ENCODE data around the gene POLE4. TPM values are rescaled to one million over a fixed set of nuclear protein-coding genes. Genes with fewer than 3 reads are reported as not detected.

POLE4 gene
- total and polyA plus RNA-seq, 3 donors from 2014 or later = 28.0 to 66.1 (median 37.8) TPM

DNA sequence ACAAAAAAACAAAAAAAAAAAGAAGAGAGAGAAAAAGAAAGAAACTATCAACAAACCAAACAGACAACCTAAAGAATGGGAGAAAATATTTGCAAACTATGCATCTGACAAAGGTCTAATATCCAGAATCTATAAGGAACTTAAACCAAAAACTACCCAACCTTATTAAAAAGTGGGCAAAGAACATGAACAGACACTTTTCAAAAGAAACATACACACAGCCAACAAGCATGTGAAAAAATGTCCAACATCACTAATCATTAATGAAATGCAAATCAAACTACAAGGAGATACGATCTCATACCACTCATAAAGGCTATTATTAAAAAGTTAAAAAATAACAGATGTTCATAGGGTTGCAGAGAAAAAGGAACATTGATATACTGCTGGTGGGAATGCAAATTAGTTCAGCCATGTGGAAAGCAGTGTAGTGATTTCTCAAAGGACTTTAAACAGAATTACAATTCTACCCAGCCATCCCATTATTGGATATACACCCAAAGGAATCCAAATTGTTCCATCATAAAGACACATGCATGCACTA lies 7.2 kb upstream of the POLE4 start:
- Histone ChIP-seq H3K36me3 (ENCODE audit: low read depth, missing control alignments) (no peaks in the 10 kb centered on the region), H3K27ac (no peak overlapping the region), H3K4me3 (no peak overlapping the region), H3K9me3 (no peaks in the 10 kb centered on the region), H3K4me1 (no peaks in the 10 kb centered on the region), H3K27me3 (no peaks in the 10 kb centered on the region)
- TF ChIP-seq, protein P1, sequence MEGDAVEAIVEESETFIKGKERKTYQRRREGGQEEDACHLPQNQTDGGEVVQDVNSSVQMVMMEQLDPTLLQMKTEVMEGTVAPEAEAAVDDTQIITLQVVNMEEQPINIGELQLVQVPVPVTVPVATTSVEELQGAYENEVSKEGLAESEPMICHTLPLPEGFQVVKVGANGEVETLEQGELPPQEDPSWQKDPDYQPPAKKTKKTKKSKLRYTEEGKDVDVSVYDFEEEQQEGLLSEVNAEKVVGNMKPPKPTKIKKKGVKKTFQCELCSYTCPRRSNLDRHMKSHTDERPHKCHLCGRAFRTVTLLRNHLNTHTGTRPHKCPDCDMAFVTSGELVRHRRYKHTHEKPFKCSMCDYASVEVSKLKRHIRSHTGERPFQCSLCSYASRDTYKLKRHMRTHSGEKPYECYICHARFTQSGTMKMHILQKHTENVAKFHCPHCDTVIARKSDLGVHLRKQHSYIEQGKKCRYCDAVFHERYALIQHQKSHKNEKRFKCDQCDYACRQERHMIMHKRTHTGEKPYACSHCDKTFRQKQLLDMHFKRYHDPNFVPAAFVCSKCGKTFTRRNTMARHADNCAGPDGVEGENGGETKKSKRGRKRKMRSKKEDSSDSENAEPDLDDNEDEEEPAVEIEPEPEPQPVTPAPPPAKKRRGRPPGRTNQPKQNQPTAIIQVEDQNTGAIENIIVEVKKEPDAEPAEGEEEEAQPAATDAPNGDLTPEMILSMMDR (IDR thresholded peaks at IDR 0.05) = no peak
- no peak for TF ChIP-seq POLR2A (IDR thresholded peaks at IDR 0.05)
- DNase-seq = no peak
- intact Hi-C loops (cut with DNase I; ENCODE audit: low total_unique reads) = no loop called here
- WGBS, 2 donors = 86% methylated on average over 1 of the region's 1 CpG

DNA sequence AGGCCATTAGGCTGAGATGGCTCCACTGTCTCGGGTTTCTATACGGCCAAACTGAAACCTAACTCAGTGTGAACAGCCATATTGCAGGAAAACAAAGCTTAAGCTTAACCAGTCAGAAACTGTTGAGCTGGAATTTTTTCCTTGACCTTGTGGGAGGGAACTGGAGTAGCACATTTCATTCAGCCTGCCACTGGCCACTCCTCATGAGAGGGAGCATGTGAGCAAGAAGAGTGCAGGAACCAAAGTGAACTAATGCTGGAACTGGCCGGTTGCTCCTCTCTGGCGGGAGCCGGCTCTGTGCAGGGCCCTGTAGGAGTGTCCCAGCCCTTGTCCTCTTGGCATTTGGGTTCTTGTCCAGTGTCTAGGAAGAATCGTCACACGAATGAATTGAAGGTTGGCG lies 5.9 kb upstream of the POLE4 start:
- Histone ChIP-seq H3K9me3 (no peaks in the 10 kb centered on the region), H3K27me3 (no peaks in the 10 kb centered on the region), H3K36me3 (ENCODE audit: low read depth, missing control alignments) (no peaks in the 10 kb centered on the region), H3K4me1 (peaks cover under 1% of the 10 kb centered on the region), H3K27ac (no peak overlapping the region), H3K4me3 (no peak overlapping the region)
- TF ChIP-seq POLR2A (IDR thresholded peaks at IDR 0.05) = no peak
- TF ChIP-seq, protein P1 (IDR thresholded peaks at IDR 0.05) = no peak
- 91 to 96% methylated on average over 8 of the region's 8 CpGs for WGBS, 2 donors
- no peak for DNase-seq
- intact Hi-C loops (cut with DNase I; ENCODE audit: low total_unique reads) = no loop called here

DNA sequence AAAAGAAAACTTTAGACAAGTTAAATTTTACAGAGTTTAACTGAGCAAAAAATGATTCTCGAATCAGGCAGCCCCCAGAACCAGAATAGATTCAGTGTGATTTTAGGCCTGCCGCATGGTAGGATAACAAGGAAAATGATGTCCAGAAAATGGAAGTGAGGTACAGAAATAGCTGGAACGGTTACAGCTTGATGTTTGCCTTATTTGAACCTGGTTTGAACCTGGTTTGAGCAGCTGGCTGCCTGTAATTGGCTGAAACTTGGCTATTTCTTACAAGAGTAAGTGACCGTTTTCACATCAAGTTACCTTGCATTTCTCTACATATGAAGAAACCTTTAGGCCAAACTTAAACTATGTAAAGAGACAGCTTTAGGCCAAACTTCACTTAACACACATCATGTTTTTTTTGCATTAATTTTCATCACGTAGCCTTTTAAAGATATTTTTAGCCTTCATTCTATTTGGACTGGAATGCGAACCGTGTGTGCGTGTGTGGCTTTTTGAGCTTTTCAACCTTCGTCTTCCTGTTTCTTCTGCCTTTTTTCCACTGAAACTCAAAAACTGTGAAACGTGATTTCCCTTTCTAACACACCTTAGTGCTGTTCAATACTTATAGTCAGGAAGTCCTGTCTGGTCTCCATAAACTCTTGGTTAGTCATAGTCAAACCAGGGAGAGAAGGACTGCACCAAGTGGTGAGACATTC lies 4.5 kb upstream of the POLE4 start:
- 87 to 88% methylated on average over 10 of the region's 10 CpGs for WGBS, 2 donors
- no peaks in the 10 kb centered on the region for H3K9me3 ChIP-seq

DNA sequence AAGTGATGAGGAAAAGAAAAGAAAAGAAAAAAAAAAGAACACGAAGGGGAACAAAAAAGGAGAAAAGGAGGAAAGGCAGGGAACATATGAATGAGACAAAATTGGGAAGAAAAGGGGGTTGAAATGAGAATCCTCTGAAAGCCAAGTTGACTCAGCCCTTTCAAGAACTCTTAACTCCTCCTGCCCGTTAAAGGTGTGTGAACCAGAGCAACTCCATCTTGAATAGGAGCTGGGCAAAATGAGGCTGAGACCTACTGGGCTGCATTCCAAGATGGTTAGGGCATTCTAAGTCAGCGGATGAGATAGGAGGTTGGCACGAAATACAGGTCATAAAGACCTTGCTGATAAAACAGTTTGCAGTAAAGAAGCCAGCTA lies 4.0 kb upstream of the POLE4 start:
- H3K27me3 ChIP-seq = no peaks in the 10 kb centered on the region
- no peak for DNase-seq
- intact Hi-C loops (cut with DNase I; ENCODE audit: low total_unique reads) = no loop called here
- peaks cover 6% of the 10 kb centered on the region for H3K4me1 ChIP-seq
- no peak overlapping the region for H3K27ac ChIP-seq
- no peaks in the 10 kb centered on the region for H3K36me3 ChIP-seq (ENCODE audit: low read depth, missing control alignments)
- 68 to 70% methylated on average over 4 of the region's 4 CpGs for WGBS, 2 donors
- H3K4me3 ChIP-seq = no peak overlapping the region
- TF ChIP-seq, protein P1 (IDR thresholded peaks at IDR 0.05) = no peak
- TF ChIP-seq POLR2A (IDR thresholded peaks at IDR 0.05) = no peak
- no peaks in the 10 kb centered on the region for H3K9me3 ChIP-seq

More for the DNA sequence above, 4.5 kb upstream of the POLE4 start:
- intact Hi-C loops (cut with DNase I; ENCODE audit: low total_unique reads) = no loop called here
- no peak overlapping the region for H3K4me3 ChIP-seq
- no peak for DNase-seq
- H3K27ac ChIP-seq = no peak overlapping the region
- TF ChIP-seq, protein P1 (IDR thresholded peaks at IDR 0.05) = no peak
- no peak for TF ChIP-seq POLR2A (IDR thresholded peaks at IDR 0.05)
- H3K27me3 ChIP-seq = no peaks in the 10 kb centered on the region
- no peaks in the 10 kb centered on the region for H3K36me3 ChIP-seq (ENCODE audit: low read depth, missing control alignments)
- H3K4me1 ChIP-seq = peaks cover 6% of the 10 kb centered on the region

DNA sequence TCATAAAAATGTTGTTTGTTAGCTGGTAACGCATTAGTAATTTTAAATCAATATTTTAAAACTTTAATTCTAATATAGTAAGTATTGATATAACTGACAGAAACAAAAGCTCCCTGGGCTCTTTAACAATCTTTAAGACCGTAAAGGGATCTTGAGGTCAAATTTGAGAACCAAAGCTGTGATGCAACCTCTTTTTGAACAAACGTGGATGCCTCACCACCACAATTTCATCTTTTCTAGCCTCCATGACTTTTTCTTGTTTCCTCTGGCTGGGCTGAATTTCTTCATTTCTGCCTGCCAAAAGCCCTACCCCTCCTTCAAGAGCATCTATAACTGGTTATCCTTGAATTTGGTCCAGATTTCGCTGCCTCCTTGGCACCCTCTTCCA lies 563 bp upstream of the POLE4 start:
- H3K4me1 ChIP-seq = peaks cover 6% of the 10 kb centered on the region
- intact Hi-C loops (cut with DNase I; ENCODE audit: low total_unique reads) = no loop called here
- peak overlapping the region; percentile 69 to 80 for H3K4me3 ChIP-seq
- peak overlapping the region; percentile 93 to 96 for H3K27ac ChIP-seq
- DNase-seq = no peak
- no peaks in the 10 kb centered on the region for H3K36me3 ChIP-seq (ENCODE audit: low read depth, missing control alignments)
- 37% methylated on average over 4 of the region's 4 CpGs for WGBS, 2 donors
- no peaks in the 10 kb centered on the region for H3K9me3 ChIP-seq
- TF ChIP-seq POLR2A (IDR thresholded peaks at IDR 0.05) = no peak
- TF ChIP-seq, protein P1 (IDR thresholded peaks at IDR 0.05) = no peak
- H3K27me3 ChIP-seq = no peaks in the 10 kb centered on the region

Measured in testis (tissue), 3 donors.